ENCODE measurements around the gene ABHD8.

Gene ABHD8

GRCh38 chr19:17260842-17261325 is 42.3 kb downstream of the ABHD8 start:
- peak; percentile 36 for DNase-seq (ENCODE audit: low read depth)
- in situ Hi-C loops (cut with HindIII; ENCODE audit: low sequenced_read_pairs), result no loop called here
- H3K4me3 ChIP-seq (ENCODE audit: low read depth, low read length), result no peak overlapping the region
- TF ChIP-seq CTCF (IDR thresholded peaks at IDR 0.05; ENCODE audit: low read depth, low read length, missing control alignments), result peak; percentile 82

- no peak for DNase-seq (ENCODE audit: low read depth)
- in situ Hi-C loops (cut with HindIII; ENCODE audit: low sequenced_read_pairs), result no loop called here
- no peak for TF ChIP-seq CTCF (IDR thresholded peaks at IDR 0.05; ENCODE audit: low read depth, low read length, missing control alignments)
- no peak overlapping the region for H3K4me3 ChIP-seq (ENCODE audit: low read depth, low read length)
Measured at GRCh38 chr19:17259934-17260333, 43.3 kb downstream of the ABHD8 start.

DNA sequence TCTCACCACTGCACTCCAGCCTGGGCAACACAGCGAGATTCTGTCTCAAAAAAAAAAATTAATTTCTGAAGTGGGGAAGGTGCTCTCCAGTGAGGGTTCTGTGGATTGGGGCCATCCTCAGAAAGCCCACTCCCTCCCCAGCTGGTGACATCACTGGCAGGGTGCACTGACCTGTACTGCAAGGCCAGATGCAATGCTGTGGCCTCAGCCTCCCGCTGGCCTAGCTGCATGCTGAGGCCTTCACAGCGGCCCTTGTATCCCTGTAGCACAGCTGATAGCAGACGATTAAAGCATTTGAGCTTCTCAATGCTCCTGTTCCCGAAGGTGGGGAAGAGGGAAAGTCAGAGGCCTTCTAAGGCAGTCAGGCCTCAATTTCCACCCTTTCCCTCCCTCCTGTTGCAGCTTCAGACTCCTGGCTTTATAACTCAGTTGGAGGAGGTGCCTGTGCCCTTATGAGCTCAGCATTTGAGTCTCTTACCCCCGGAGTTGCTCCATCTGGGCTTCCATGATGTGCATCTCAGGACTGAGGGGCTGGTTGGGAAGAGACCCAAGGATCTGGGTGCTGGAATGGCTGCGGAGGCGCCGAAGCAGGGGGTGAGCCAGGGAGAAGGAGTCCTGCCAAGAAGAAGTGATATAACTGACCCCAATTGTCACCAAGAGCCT is 44.0 kb downstream of the ABHD8 start:
- DNase-seq (ENCODE audit: low read depth), result no peak
- in situ Hi-C loops (cut with HindIII; ENCODE audit: low sequenced_read_pairs), result no loop called here
- no peak for TF ChIP-seq CTCF (IDR thresholded peaks at IDR 0.05; ENCODE audit: low read depth, low read length, missing control alignments)
- no peak overlapping the region for H3K4me3 ChIP-seq (ENCODE audit: low read depth, low read length)

DNA sequence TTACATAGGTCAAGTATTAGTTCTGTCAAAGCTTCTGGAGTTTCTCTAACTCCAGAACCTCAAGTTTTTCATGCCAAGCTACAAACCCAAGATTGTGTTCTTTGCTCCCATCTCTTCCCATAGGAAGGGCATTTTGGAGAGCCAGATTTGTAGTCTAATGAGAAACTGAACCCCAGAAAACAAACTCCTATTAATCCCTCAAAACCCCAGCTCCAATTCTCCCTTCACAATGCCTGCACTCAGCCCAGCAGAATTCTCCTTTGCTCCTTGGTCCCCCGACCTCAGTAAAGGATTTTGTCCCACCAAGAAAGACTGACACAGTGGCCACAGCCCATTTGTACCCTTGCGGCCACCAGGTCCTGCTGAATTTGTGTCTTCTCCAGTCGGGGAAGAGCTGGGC is 47.1 kb downstream of the ABHD8 start:
- no peak for DNase-seq (ENCODE audit: low read depth)
- H3K4me3 ChIP-seq (ENCODE audit: low read depth, low read length), result no peak overlapping the region
- in situ Hi-C loops (cut with HindIII; ENCODE audit: low sequenced_read_pairs), result no loop called here
- no peak for TF ChIP-seq CTCF (IDR thresholded peaks at IDR 0.05; ENCODE audit: low read depth, low read length, missing control alignments)

DNA sequence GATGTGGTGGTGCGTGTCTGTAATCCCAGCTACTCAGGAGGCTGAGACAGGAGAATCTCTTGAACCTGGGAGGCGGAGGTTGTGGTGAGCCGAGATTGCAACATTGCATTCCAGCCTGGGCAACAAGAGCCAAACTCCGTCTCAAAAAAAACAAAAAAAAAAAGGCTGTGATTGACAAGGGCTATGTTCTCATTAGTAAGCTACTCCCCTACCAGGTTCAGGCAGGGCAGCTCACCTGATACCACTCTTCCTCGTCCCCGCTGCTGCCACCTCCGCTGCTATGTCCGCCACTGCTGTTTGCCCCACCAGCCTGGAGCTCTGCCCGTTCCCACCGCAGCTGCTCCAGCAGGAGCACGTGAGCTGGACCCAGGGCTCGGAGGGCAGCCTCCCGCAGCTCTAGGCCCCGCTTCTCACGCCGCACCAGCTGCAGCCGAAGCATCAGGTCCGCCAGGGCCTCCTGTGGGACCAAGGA is 48.0 kb downstream of the ABHD8 start:
- no peak for TF ChIP-seq CTCF (IDR thresholded peaks at IDR 0.05; ENCODE audit: low read depth, low read length, missing control alignments)
- no peak for DNase-seq (ENCODE audit: low read depth)
- in situ Hi-C loops (cut with HindIII; ENCODE audit: low sequenced_read_pairs), result no loop called here
- H3K4me3 ChIP-seq (ENCODE audit: low read depth, low read length), result no peak overlapping the region

DNA sequence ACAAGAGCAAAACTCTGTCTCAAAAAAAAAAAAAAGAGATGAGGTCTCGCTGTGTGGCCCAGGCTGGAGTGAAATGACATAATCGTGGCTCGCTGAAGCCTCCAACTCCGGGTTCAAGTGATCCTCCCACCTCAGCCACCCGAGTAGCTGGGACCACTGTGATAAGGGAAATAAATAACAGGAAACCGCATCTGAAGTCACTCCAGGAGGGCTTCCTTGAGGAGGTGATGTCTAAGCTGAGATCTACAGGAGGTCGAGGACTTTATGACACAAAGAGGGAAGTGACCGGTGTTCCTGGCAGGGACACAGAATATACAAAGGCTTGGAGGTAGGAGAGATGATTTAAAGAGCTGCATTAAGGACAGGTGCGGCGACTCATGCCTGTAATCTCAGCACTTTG is 48.6 kb downstream of the ABHD8 start:
- DNase-seq (ENCODE audit: low read depth), result no peak
- no peak for TF ChIP-seq CTCF (IDR thresholded peaks at IDR 0.05; ENCODE audit: low read depth, low read length, missing control alignments)
- in situ Hi-C loops (cut with HindIII; ENCODE audit: low sequenced_read_pairs), result no loop called here
- no peak overlapping the region for H3K4me3 ChIP-seq (ENCODE audit: low read depth, low read length)
